ENCODE data around the gene FMO3. TPM values are rescaled to one million over a fixed set of nuclear protein-coding genes. Genes with fewer than 3 reads are reported as not detected.

Gene FMO3
- total RNA-seq, 2 donors from 2014 or later = 2.6 to 8.8 TPM

GRCh38 chr1:171155484-171155883 is 64.8 kb downstream of the FMO3 start:
- Histone ChIP-seq H3K4me1 (peaks cover 6% of the 10 kb centered on the region), H3K27ac (no peak overlapping the region), H3K4me3 (no peak overlapping the region), H3K27me3 (no peaks in the 10 kb centered on the region), H3K36me3 (replicated peaks in 1 of 2; ENCODE audit: insufficient read depth in 1 of 2, low read depth in 2 of 2) (no peaks in the 10 kb centered on the region), H3K9me3 (no peaks in the 10 kb centered on the region)
- no peak for TF ChIP-seq POLR2A (IDR thresholded peaks at IDR 0.05)
- TF ChIP-seq, protein P1, sequence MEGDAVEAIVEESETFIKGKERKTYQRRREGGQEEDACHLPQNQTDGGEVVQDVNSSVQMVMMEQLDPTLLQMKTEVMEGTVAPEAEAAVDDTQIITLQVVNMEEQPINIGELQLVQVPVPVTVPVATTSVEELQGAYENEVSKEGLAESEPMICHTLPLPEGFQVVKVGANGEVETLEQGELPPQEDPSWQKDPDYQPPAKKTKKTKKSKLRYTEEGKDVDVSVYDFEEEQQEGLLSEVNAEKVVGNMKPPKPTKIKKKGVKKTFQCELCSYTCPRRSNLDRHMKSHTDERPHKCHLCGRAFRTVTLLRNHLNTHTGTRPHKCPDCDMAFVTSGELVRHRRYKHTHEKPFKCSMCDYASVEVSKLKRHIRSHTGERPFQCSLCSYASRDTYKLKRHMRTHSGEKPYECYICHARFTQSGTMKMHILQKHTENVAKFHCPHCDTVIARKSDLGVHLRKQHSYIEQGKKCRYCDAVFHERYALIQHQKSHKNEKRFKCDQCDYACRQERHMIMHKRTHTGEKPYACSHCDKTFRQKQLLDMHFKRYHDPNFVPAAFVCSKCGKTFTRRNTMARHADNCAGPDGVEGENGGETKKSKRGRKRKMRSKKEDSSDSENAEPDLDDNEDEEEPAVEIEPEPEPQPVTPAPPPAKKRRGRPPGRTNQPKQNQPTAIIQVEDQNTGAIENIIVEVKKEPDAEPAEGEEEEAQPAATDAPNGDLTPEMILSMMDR (IDR thresholded peaks at IDR 0.05) = no peak
- intact Hi-C loops (cut with DNase I) = no loop called here
- ATAC-seq (no peak), DNase-seq (no peak)

DNA sequence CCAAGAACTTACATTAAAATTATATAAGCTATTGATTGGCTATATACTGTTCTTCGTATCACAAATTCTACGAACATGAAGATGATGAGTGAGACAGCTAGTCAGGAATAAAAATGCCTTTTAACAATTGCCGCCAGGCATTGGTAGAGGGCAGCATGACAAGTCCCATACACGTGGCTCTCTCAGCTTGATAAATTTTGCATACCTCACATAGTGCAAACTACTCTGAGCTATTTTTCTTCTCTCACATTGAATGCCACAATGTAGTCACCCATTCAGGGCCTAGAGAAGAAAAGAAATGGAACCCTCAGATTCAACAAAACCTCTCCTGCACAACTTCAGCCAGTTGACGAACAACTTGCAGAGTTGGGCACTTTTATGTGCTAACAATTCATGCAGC is 67.4 kb downstream of the FMO3 start:
- Histone ChIP-seq H3K27me3 (no peaks in the 10 kb centered on the region), H3K4me1 (peaks cover 11% of the 10 kb centered on the region), H3K27ac (peak overlapping the region in 2 of 4 donors; percentile 71 to 81), H3K4me3 (no peak overlapping the region), H3K36me3 (replicated peaks in 1 of 2; ENCODE audit: insufficient read depth in 1 of 2, low read depth in 2 of 2) (no peaks in the 10 kb centered on the region), H3K9me3 (no peaks in the 10 kb centered on the region)
- no peak for DNase-seq
- 42 to 47% methylated on average over 5 of the region's 5 CpGs for WGBS, 2 donors
- no peak for ATAC-seq
- TF ChIP-seq, protein P1 (IDR thresholded peaks at IDR 0.05) = no peak
- TF ChIP-seq POLR2A (IDR thresholded peaks at IDR 0.05) = no peak
- intact Hi-C loops (cut with DNase I) = no loop called here

GRCh38 chr1:171158551-171158950 is 67.8 kb downstream of the FMO3 start:
- H3K36me3 ChIP-seq (replicated peaks in 1 of 2; ENCODE audit: insufficient read depth in 1 of 2, low read depth in 2 of 2) = no peaks in the 10 kb centered on the region
- peaks cover 11% of the 10 kb centered on the region for H3K4me1 ChIP-seq
- no peaks in the 10 kb centered on the region for H3K9me3 ChIP-seq
- no peak overlapping the region for H3K4me3 ChIP-seq
- ATAC-seq (no peak), DNase-seq (no peak)
- TF ChIP-seq, protein P1 (IDR thresholded peaks at IDR 0.05) = no peak
- TF ChIP-seq POLR2A (IDR thresholded peaks at IDR 0.05) = no peak
- H3K27ac ChIP-seq = peak overlapping the region in 2 of 4 donors; percentile 71 to 81
- intact Hi-C loops (cut with DNase I) = no loop called here
- WGBS, 2 donors = 51 to 54% methylated on average over 3 of the region's 3 CpGs
- H3K27me3 ChIP-seq = no peaks in the 10 kb centered on the region

DNA sequence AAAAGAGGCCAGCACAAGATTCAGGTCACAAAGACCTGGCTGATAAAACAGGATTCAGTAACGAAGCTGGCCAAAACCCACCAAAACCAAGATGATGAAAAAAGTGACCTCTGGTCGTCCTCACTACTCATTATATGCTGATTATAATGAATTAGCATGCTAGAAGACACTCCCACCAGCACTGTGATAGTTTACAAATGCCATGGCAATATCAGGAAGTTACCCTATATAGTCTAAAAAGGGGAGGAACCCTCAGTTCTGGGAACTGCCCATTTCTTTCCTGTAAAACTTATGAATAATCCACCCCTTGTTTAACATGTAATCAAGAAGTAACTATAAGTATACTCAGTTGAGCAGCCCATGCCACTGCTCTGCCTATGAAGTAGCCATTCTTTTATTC is 68.4 kb downstream of the FMO3 start:
- peaks cover 11% of the 10 kb centered on the region for H3K4me1 ChIP-seq
- H3K27ac ChIP-seq = peak overlapping the region in 3 of 4 donors; percentile 71 to 81 (median 73)
- intact Hi-C loops (cut with DNase I) = no loop called here
- H3K4me3 ChIP-seq = no peak overlapping the region
- H3K27me3 ChIP-seq = no peaks in the 10 kb centered on the region
- ATAC-seq = no peak
- no peak for DNase-seq
- TF ChIP-seq POLR2A (IDR thresholded peaks at IDR 0.05) = no peak
- TF ChIP-seq, protein P1 (IDR thresholded peaks at IDR 0.05) = no peak
- WGBS, 2 donors = 55 to 82% methylated on average over 2 of the region's 2 CpGs
- no peaks in the 10 kb centered on the region for H3K36me3 ChIP-seq (replicated peaks in 1 of 2; ENCODE audit: insufficient read depth in 1 of 2, low read depth in 2 of 2)
- H3K9me3 ChIP-seq = no peaks in the 10 kb centered on the region

GRCh38 chr1:171160211-171160610 is 69.5 kb downstream of the FMO3 start:
- Histone ChIP-seq H3K36me3 (replicated peaks in 1 of 2; ENCODE audit: insufficient read depth in 1 of 2, low read depth in 2 of 2) (no peaks in the 10 kb centered on the region), H3K27ac (peak overlapping the region in 3 of 4 donors; percentile 71 to 81 (median 73)), H3K4me1 (peaks cover 11% of the 10 kb centered on the region), H3K9me3 (no peaks in the 10 kb centered on the region), H3K27me3 (no peaks in the 10 kb centered on the region), H3K4me3 (no peak overlapping the region)
- DNase-seq (peak in 1 of 4 donors; percentile 20), ATAC-seq (peak; percentile 79)
- 34 to 39% methylated on average over 3 of the region's 3 CpGs for WGBS, 2 donors
- TF ChIP-seq, protein P1 (IDR thresholded peaks at IDR 0.05) = no peak
- TF ChIP-seq POLR2A (IDR thresholded peaks at IDR 0.05) = no peak
- intact Hi-C loops (cut with DNase I) = no loop called here

All from body of pancreas (tissue), 4 donors.